HepG2 (cell line): Measurements from ENCODE around the gene TMEM238. TPM values are rescaled to one million over a fixed set of nuclear protein-coding genes. Genes with fewer than 3 reads are reported as not detected.

Experiments used
- BHLHE40 ChIP-seq: IDR thresholded peaks from 2 replicates; pipeline ENCODE4 v1.6.1; 2011; ENCODE audit warnings: low read length, improper control_type of control experiment
- DRAP1 ChIP-seq: IDR thresholded peaks from 2 replicates; pipeline ENCODE4 v1.6.1; 2016; ENCODE audit warnings: missing genetic modification reagents, missing compliant biosample characterization
- ERF ChIP-seq: IDR thresholded peaks from 2 replicates; pipeline ENCODE4 v1.6.1; 2018; ENCODE audit warnings: missing biosample characterization, missing genetic modification reagents
- GPN1 ChIP-seq: sonication (generic); formaldehyde crosslinking; IDR thresholded peaks from 2 replicates; pipeline ENCODE4 v1.5.1; 2020; ENCODE audit warnings: missing genetic modification reagents, borderline replicate concordance
- HNRNPH1 ChIP-seq: fragments of 200-400 bp; formaldehyde crosslinking; optimal IDR thresholded peaks from 2 replicates; pipeline ENCODE3; 2017; ENCODE audit warnings: mild to moderate bottlenecking, low read depth, low read length
- KAT2B ChIP-seq: fragments of 150-350 bp; IDR thresholded peaks from 2 replicates; pipeline ENCODE4 v1.6.1; 2014; ENCODE audit warnings: low read depth, low read length, borderline replicate concordance
- KDM5A ChIP-seq: fragments of 200-600 bp; sonication (generic); IDR thresholded peaks from 2 replicates; pipeline ENCODE4 v1.7.0; 2018; ENCODE audit warnings: antibody characterized with exemption, mild to moderate bottlenecking, low read length, borderline replicate concordance
- MXD1 ChIP-seq: sonication (generic); formaldehyde crosslinking; IDR thresholded peaks from 2 replicates; pipeline ENCODE4 v1.4.0; 2020; ENCODE audit warnings: mild to moderate bottlenecking, missing genetic modification reagents
- NONO ChIP-seq, 2 experiments: fragments of 450-650 bp in 1 of 2; sonication (generic) in 1 of 2; formaldehyde crosslinking in 1 of 2; IDR thresholded peaks in 1 of 2; conservative IDR thresholded peaks in 1 of 2; 2 replicates each; pipeline versions ENCODE4 v1.6.1 to v1.8.0; 2017 to 2022; ENCODE audit warnings: mild to moderate bottlenecking in 1 of 2, missing genetic modification reagents in 1 of 2, moderate library complexity in 1 of 2
- RFX5 ChIP-seq: IDR thresholded peaks from 2 replicates; pipeline ENCODE4 v1.6.1; 2011; ENCODE audit warnings: low read depth, low read length, improper control_type of control experiment
- ZNF124 ChIP-seq: sonication (generic); formaldehyde crosslinking; IDR thresholded peaks from 2 replicates; pipeline ENCODE4 v1.4.0; 2020; ENCODE audit warnings: missing genetic modification reagents
- ZNF235 ChIP-seq: sonication (generic); formaldehyde crosslinking; IDR thresholded peaks from 2 replicates; pipeline ENCODE4 v1.8.1; 2023; ENCODE audit warnings: mild to moderate bottlenecking, missing genetic modification reagents, borderline replicate concordance
- ZNF326 ChIP-seq: sonication (generic); formaldehyde crosslinking; IDR thresholded peaks from 2 replicates; pipeline ENCODE4 v1.4.0; 2020; ENCODE audit warnings: missing genetic modification reagents, borderline replicate concordance
- ZNF333 ChIP-seq: sonication (generic); formaldehyde crosslinking; IDR thresholded peaks from 2 replicates; pipeline ENCODE4 v1.4.0; 2020; ENCODE audit warnings: mild to moderate bottlenecking, missing genetic modification reagents, borderline replicate concordance
- ZNF335 ChIP-seq: sonication (generic); formaldehyde crosslinking; IDR thresholded peaks from 2 replicates; pipeline ENCODE4 v1.4.0; 2020; ENCODE audit warnings: missing genetic modification reagents
- ZNF562 ChIP-seq: sonication (generic); formaldehyde crosslinking; IDR thresholded peaks from 2 replicates; pipeline ENCODE4 v1.8.0; 2022; ENCODE audit warnings: missing genetic modification reagents, borderline replicate concordance
- ZNF691 ChIP-seq: sonication (generic); formaldehyde crosslinking; IDR thresholded peaks from 2 replicates; pipeline ENCODE4 v1.4.0; 2020; ENCODE audit warnings: missing genetic modification reagents, low read depth, mild to moderate bottlenecking, borderline replicate concordance
- ZNF761 ChIP-seq: sonication (generic); formaldehyde crosslinking; conservative IDR thresholded peaks from 2 replicates; pipeline ENCODE4 v1.4.0; 2020; ENCODE audit warnings: mild to moderate bottlenecking, missing genetic modification reagents
- polyA plus RNA-seq, 8 experiments: library from polyadenylated mRNA; depleted of rRNA in 3 of 8; stranded (reverse) in 7 of 8; unstranded in 1 of 8; fragments of >200 nt; fragmentation: Illumina TruSeq in 4 of 8; extraction: Trizol in 4 of 8; gene quantifications; 2 replicates each; pipeline versions ENCODE4 v1.2.1 to v1.2.3, GENCODE V29; 2011 to 2016; ENCODE audit warnings: low read depth in 4 of 8, missing spikeins in 1 of 8, mixed read lengths in 1 of 8; ENCODE audit not compliant: insufficient read depth in 1 of 8
- total RNA-seq, 5 experiments: library from RNA; depleted of rRNA; stranded (reverse); fragments of >200 nt; fragmentation: Illumina TruSeq; extraction: Trizol; gene quantifications; 2 replicates each; pipeline ENCODE4 v1.2.3, GENCODE V29; 2016; ENCODE audit warnings: low read depth in 1 of 5
- TF ChIP-seq, protein P1 (sequence below): sonication (generic); formaldehyde crosslinking; IDR thresholded peaks from 2 replicates; pipeline ENCODE4 v1.4.0; 2020; ENCODE audit warnings: missing genetic modification reagents, borderline replicate concordance
- TF ChIP-seq, protein P2 (sequence below): sonication (generic); formaldehyde crosslinking; IDR thresholded peaks from 2 replicates; pipeline ENCODE4 v1.4.0; 2020; ENCODE audit warnings: missing genetic modification reagents

The TMEM238 gene
- total and polyA plus RNA-seq, 2 of the 13 experiments (the other 11 are each of a cell fraction or from before 2014, with no cell fraction given), result not detected

- TF ChIP-seq BHLHE40, result peak; percentile 80
- no peak; the same call in 1 of the 2 replicates for TF ChIP-seq ZNF761 (CRISPR knock-in tag)
- peak; percentile 23; the same call in 1 of the 2 replicates for TF ChIP-seq KDM5A
- TF ChIP-seq RFX5, result peak; percentile 43; the same call in 1 of the 2 replicates
- no peak for TF ChIP-seq ZNF333 (CRISPR knock-in tag)
- no peak for TF ChIP-seq ZNF562 (CRISPR knock-in tag)
- TF ChIP-seq KAT2B, result no peak
- no peak for TF ChIP-seq ZNF235 (CRISPR knock-in tag)
- peak; percentile 98 for TF ChIP-seq DRAP1
- peak; percentile 69; the same call in 1 of the 2 replicates for TF ChIP-seq ERF
- TF ChIP-seq ZNF691 (CRISPR knock-in tag), result peak; percentile 78; the same call in 1 of the 2 replicates
- no peak for TF ChIP-seq HNRNPH1
- no peak; the same call in 1 of the 2 replicates for TF ChIP-seq ZNF124 (CRISPR knock-in tag)
- TF ChIP-seq NONO (IDR thresholded peaks at IDR 0.05), result no peak
- TF ChIP-seq NONO (CRISPR knock-in tag; conservative IDR thresholded peaks at IDR 0.05), result peak; percentile 76
- TF ChIP-seq ZNF326 (CRISPR knock-in tag), result no peak
- TF ChIP-seq MXD1, result peak; percentile 86
- no peak for TF ChIP-seq GPN1 (CRISPR knock-in tag)
- TF ChIP-seq, protein P1, sequence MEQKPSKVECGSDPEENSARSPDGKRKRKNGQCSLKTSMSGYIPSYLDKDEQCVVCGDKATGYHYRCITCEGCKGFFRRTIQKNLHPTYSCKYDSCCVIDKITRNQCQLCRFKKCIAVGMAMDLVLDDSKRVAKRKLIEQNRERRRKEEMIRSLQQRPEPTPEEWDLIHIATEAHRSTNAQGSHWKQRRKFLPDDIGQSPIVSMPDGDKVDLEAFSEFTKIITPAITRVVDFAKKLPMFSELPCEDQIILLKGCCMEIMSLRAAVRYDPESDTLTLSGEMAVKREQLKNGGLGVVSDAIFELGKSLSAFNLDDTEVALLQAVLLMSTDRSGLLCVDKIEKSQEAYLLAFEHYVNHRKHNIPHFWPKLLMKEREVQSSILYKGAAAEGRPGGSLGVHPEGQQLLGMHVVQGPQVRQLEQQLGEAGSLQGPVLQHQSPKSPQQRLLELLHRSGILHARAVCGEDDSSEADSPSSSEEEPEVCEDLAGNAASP (CRISPR knock-in tag), result 0 out of 2 replicates have a peak, but pooled peaks have one; percentile 51
- TF ChIP-seq ZNF335 (CRISPR knock-in tag), result 0 out of 2 replicates have a peak, but pooled peaks have one; percentile 23
- TF ChIP-seq, protein P2, sequence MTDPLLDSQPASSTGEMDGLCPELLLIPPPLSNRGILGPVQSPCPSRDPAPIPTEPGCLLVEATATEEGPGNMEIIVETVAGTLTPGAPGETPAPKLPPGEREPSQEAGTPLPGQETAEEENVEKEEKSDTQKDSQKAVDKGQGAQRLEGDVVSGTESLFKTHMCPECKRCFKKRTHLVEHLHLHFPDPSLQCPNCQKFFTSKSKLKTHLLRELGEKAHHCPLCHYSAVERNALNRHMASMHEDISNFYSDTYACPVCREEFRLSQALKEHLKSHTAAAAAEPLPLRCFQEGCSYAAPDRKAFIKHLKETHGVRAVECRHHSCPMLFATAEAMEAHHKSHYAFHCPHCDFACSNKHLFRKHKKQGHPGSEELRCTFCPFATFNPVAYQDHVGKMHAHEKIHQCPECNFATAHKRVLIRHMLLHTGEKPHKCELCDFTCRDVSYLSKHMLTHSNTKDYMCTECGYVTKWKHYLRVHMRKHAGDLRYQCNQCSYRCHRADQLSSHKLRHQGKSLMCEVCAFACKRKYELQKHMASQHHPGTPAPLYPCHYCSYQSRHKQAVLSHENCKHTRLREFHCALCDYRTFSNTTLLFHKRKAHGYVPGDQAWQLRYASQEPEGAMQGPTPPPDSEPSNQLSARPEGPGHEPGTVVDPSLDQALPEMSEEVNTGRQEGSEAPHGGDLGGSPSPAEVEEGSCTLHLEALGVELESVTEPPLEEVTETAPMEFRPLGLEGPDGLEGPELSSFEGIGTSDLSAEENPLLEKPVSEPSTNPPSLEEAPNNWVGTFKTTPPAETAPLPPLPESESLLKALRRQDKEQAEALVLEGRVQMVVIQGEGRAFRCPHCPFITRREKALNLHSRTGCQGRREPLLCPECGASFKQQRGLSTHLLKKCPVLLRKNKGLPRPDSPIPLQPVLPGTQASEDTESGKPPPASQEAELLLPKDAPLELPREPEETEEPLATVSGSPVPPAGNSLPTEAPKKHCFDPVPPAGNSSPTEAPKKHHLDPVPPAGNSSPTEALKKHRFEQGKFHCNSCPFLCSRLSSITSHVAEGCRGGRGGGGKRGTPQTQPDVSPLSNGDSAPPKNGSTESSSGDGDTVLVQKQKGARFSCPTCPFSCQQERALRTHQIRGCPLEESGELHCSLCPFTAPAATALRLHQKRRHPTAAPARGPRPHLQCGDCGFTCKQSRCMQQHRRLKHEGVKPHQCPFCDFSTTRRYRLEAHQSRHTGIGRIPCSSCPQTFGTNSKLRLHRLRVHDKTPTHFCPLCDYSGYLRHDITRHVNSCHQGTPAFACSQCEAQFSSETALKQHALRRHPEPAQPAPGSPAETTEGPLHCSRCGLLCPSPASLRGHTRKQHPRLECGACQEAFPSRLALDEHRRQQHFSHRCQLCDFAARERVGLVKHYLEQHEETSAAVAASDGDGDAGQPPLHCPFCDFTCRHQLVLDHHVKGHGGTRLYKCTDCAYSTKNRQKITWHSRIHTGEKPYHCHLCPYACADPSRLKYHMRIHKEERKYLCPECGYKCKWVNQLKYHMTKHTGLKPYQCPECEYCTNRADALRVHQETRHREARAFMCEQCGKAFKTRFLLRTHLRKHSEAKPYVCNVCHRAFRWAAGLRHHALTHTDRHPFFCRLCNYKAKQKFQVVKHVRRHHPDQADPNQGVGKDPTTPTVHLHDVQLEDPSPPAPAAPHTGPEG (CRISPR knock-in tag), result no peak
These were observed 23.9 kb upstream of the TMEM238 start (continued) for GRCh38 chr19:55407800-55408532.
